Measurements from ENCODE around the gene WT1.

Gene WT1

GRCh38 chr11:32418836-32419235 lies 16.5 kb downstream of the WT1 start:
- no peak for TF ChIP-seq CTCF (IDR thresholded peaks at IDR 0.05)

- no peak for TF ChIP-seq CTCF (IDR thresholded peaks at IDR 0.05)
Measured at GRCh38 chr11:32417806-32418205, 17.5 kb downstream of the WT1 start.

GRCh38 chr11:32416301-32416700 lies 19.0 kb downstream of the WT1 start:
- TF ChIP-seq CTCF (IDR thresholded peaks at IDR 0.05) = no peak

GRCh38 chr11:32414925-32415324 lies 20.4 kb downstream of the WT1 start:
- no peak for TF ChIP-seq CTCF (IDR thresholded peaks at IDR 0.05)

- TF ChIP-seq CTCF (IDR thresholded peaks at IDR 0.05) = no peak
Measured at GRCh38 chr11:32411942-32412615, 23.3 kb downstream of the WT1 start.

GRCh38 chr11:32405592-32405991 lies 29.7 kb downstream of the WT1 start:
- no peak for TF ChIP-seq CTCF (IDR thresholded peaks at IDR 0.05)

GRCh38 chr11:32402836-32403235 lies 32.5 kb downstream of the WT1 start:
- no peak for TF ChIP-seq CTCF (IDR thresholded peaks at IDR 0.05)

Measured in LNCAP (cell line).